GF-D8 (cell line): ENCODE data around the gene VIPR2.

ENCODE experiments used
- DNase-seq: peaks from one replicate; lab custom pipeline; 2025; lab: John Stamatoyannopoulos, UW

Gene VIPR2

GRCh38 chr7:159040912-159041711 lies 103.6 kb downstream of the VIPR2 start:
- no peak for DNase-seq

- no peak for DNase-seq
These were observed 104.5 kb downstream of the VIPR2 start for GRCh38 chr7:159040146-159040545.

GRCh38 chr7:159039716-159040115 lies 105.0 kb downstream of the VIPR2 start:
- DNase-seq, result no peak

GRCh38 chr7:159038066-159038465 lies 106.6 kb downstream of the VIPR2 start:
- DNase-seq, result no peak

- DNase-seq, result no peak
These were observed 107.6 kb downstream of the VIPR2 start for GRCh38 chr7:159036916-159037605.

- no peak for DNase-seq
These were observed 109.0 kb downstream of the VIPR2 start for GRCh38 chr7:159035571-159036073.

- no peak for DNase-seq
These were observed 109.7 kb downstream of the VIPR2 start for GRCh38 chr7:159034988-159035387.

GRCh38 chr7:159034394-159034793 lies 110.3 kb downstream of the VIPR2 start:
- DNase-seq, result no peak

GRCh38 chr7:159033956-159034355 lies 110.7 kb downstream of the VIPR2 start:
- no peak for DNase-seq

- DNase-seq, result no peak
These were observed 111.2 kb downstream of the VIPR2 start for GRCh38 chr7:159033473-159033825.

GRCh38 chr7:159032753-159033472 lies 111.8 kb downstream of the VIPR2 start:
- DNase-seq, result no peak

GRCh38 chr7:159032322-159032721 lies 112.3 kb downstream of the VIPR2 start:
- DNase-seq, result no peak

GRCh38 chr7:159031750-159032149 lies 112.9 kb downstream of the VIPR2 start:
- no peak for DNase-seq

GRCh38 chr7:159031135-159031701 lies 113.4 kb downstream of the VIPR2 start:
- no peak for DNase-seq

GRCh38 chr7:159030490-159031134 lies 114.1 kb downstream of the VIPR2 start:
- no peak for DNase-seq

- DNase-seq, result no peak
These were observed 115.9 kb downstream of the VIPR2 start for GRCh38 chr7:159028508-159029401.

GRCh38 chr7:159027789-159028507 lies 116.7 kb downstream of the VIPR2 start:
- DNase-seq, result no peak

- no peak for DNase-seq
These were observed 117.4 kb downstream of the VIPR2 start for GRCh38 chr7:159027056-159027788.

- no peak for DNase-seq
These were observed 118.2 kb downstream of the VIPR2 start for GRCh38 chr7:159026271-159027055.
